GM13977 (cell line): ENCODE data around the gene INPP5B.

Source experiments
- DNase-seq: peaks from one replicate; pipeline ENCODE4 v3.0.0; 2012; ENCODE audit warnings: low spot score
- in situ Hi-C: fragments of 300-500 bp; cut with MboI; formaldehyde crosslinking; loops from one replicate; pipeline ENCODE4 v1.12.0; 2022; ENCODE audit warnings: low sequenced_read_pairs, low pct_unique_long_range_greater_than_20kb, mixed read lengths, inconsistent platforms; ENCODE audit not compliant: unreplicated experiment
- TF ChIP-seq, protein P1 (sequence below): IDR thresholded peaks from 2 replicates; pipeline ENCODE4 v1.5.1; 2012; ENCODE audit warnings: mild to moderate bottlenecking, control low read depth; ENCODE audit not compliant: insufficient read depth; ENCODE audit errors: extremely low read depth, missing control alignments

Gene INPP5B

GRCh38 chr1:37926038-37926924 is 20.6 kb downstream of the INPP5B start:
- TF ChIP-seq, protein P1, sequence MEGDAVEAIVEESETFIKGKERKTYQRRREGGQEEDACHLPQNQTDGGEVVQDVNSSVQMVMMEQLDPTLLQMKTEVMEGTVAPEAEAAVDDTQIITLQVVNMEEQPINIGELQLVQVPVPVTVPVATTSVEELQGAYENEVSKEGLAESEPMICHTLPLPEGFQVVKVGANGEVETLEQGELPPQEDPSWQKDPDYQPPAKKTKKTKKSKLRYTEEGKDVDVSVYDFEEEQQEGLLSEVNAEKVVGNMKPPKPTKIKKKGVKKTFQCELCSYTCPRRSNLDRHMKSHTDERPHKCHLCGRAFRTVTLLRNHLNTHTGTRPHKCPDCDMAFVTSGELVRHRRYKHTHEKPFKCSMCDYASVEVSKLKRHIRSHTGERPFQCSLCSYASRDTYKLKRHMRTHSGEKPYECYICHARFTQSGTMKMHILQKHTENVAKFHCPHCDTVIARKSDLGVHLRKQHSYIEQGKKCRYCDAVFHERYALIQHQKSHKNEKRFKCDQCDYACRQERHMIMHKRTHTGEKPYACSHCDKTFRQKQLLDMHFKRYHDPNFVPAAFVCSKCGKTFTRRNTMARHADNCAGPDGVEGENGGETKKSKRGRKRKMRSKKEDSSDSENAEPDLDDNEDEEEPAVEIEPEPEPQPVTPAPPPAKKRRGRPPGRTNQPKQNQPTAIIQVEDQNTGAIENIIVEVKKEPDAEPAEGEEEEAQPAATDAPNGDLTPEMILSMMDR: no peak
- in situ Hi-C loops: no loop called here
- peak; percentile 42 for DNase-seq

GRCh38 chr1:37925316-37925715 is 21.5 kb downstream of the INPP5B start:
- in situ Hi-C loops: no loop called here
- DNase-seq: no peak
- TF ChIP-seq, protein P1: no peak

- TF ChIP-seq, protein P1: no peak
- DNase-seq: no peak
- in situ Hi-C loops: no loop called here
These were observed 23.3 kb downstream of the INPP5B start for GRCh38 chr1:37923551-37923889.

DNA sequence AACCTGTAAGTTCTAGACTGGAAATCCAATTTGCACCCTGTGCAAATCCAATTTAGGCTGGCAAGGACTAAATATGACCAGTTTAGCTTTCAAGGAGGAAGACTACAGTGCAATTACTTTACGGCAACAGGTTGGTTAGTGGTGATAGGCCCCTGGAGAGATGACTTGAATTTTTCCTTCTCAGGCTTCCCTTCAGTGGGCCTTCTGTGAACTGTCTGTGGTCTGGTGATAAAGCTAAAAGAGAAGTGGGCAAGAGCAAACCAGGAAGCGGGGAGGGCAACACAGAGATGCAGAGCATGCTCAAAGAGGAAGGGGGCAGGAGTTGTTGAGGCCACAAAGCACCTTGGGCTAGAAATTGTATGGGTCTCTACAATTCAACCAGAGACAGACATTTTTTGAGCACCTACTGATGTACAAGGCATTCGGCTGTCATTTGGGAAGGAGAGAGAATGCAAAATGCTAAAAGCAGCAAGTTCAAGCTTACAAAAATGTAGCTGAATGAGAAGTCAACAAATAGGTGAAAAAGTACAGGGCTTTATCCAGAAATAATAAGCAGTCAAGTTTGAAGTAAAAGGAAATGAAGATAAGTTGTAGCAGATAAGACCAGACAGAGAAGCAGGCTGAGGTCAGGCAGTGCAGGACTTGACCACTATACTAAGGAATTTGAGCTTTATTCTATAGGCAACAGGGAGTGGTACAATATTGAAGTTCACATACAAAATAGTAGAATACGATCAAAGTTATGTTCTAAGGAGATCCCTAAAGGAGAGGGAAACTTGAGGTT is 23.9 kb downstream of the INPP5B start:
- TF ChIP-seq, protein P1: no peak
- no peak for DNase-seq
- in situ Hi-C loops: no loop called here

DNA sequence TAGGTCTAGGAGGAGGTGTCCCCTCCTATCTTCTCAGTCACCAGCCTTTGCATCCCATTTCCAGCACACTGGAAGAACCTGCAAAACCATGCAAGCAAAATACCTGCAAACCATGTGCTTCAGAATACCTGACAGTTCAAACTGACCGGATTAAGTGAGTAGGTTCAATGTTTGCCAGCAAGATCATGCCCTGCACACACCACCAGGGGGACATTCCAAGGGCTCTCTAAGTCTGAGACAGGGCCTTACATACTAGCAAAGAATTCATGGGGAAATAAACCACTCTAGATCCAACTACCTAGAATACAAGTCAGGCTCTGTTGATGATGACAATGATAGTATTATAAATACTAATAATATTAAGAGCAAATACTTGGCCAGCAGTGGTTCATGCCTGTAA is 27.6 kb downstream of the INPP5B start:
- in situ Hi-C loops: no loop called here
- DNase-seq: no peak
- TF ChIP-seq, protein P1: peak; percentile 38

GRCh38 chr1:37915476-37916093 is 31.3 kb downstream of the INPP5B start:
- TF ChIP-seq, protein P1: no peak
- in situ Hi-C loops: no loop called here
- DNase-seq: no peak
